Bronchial epithelial cell (primary cell): ENCODE measurements around the gene ARID3C. TPM values are rescaled to one million over a fixed set of nuclear protein-coding genes. Genes with fewer than 3 reads are reported as not detected.

Experiments
- DNase-seq: peaks from one replicate; pipeline ENCODE4 v3.0.0-alpha.2; 2010; ENCODE audit warnings: low read depth
- FAIRE-seq: peaks from 2 replicates; lab custom pipeline; 2011; peaks lifted over from hg19 to GRCh38; lab: Jason Lieb, UNC
- H3K27me3 ChIP-seq: 2 replicates; pipeline ENCODE4 v1.5.1; 2011; ENCODE audit warnings: low read length; ENCODE audit not compliant: control insufficient read depth, insufficient read depth
- H3K36me3 ChIP-seq: 2 replicates; pipeline ENCODE4 v1.5.1; 2011; ENCODE audit warnings: low read length; ENCODE audit not compliant: control insufficient read depth, insufficient read depth
- H3K4me3 ChIP-seq: 2 replicates; pipeline ENCODE4 v1.5.1; 2011; ENCODE audit warnings: mild to moderate bottlenecking, low read depth, low read length, control low read depth
- total RNA-seq: library from RNA; depleted of rRNA; stranded (reverse); fragments of >200 nt; gene quantifications from 2 replicates; pipeline ENCODE4 v1.2.1, GENCODE V29; 2014
- TF ChIP-seq, protein P1 (sequence below): IDR thresholded peaks from 2 replicates; pipeline ENCODE4 v1.5.1; 2011; ENCODE audit warnings: mild to moderate bottlenecking, moderate library complexity, low read length, control low read depth, inconsistent platforms; ENCODE audit not compliant: insufficient read depth, severe bottlenecking

ARID3C gene
- 0.26 TPM in 1 of 2 replicates, not detected in the other for total RNA-seq

GRCh38 chr9:34628656-34629490, at the start of gene ARID3C:
Gene ARID3C (minus strand): TSS chr9:34629066. CDS start chr9:34628014, 1,052 bp downstream.
- Histone ChIP-seq H3K4me3 (peak within 1 kb of the TSS; percentile 22), H3K36me3 (no peaks in the 10 kb centered on the region), H3K27me3 (peaks cover 50% of the 10 kb centered on the region)
- TF ChIP-seq, protein P1, sequence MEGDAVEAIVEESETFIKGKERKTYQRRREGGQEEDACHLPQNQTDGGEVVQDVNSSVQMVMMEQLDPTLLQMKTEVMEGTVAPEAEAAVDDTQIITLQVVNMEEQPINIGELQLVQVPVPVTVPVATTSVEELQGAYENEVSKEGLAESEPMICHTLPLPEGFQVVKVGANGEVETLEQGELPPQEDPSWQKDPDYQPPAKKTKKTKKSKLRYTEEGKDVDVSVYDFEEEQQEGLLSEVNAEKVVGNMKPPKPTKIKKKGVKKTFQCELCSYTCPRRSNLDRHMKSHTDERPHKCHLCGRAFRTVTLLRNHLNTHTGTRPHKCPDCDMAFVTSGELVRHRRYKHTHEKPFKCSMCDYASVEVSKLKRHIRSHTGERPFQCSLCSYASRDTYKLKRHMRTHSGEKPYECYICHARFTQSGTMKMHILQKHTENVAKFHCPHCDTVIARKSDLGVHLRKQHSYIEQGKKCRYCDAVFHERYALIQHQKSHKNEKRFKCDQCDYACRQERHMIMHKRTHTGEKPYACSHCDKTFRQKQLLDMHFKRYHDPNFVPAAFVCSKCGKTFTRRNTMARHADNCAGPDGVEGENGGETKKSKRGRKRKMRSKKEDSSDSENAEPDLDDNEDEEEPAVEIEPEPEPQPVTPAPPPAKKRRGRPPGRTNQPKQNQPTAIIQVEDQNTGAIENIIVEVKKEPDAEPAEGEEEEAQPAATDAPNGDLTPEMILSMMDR = no peak
- FAIRE-seq (no peak), DNase-seq (no peak)

GRCh38 chr9:34675869-34676268, 47.0 kb upstream of the ARID3C start:
- H3K4me3 ChIP-seq = no peak overlapping the region
- H3K36me3 ChIP-seq = peaks cover 5% of the 10 kb centered on the region
- FAIRE-seq (no peak), DNase-seq (no peak)
- TF ChIP-seq, protein P1 = no peak
- H3K27me3 ChIP-seq = no peaks in the 10 kb centered on the region

- Histone ChIP-seq H3K36me3 (peaks cover 6% of the 10 kb centered on the region), H3K4me3 (no peak overlapping the region), H3K27me3 (no peaks in the 10 kb centered on the region)
- TF ChIP-seq, protein P1 = peak; percentile 56
- FAIRE-seq (no peak), DNase-seq (peak; percentile 36)
Measured at GRCh38 chr9:34675048-34675714, 46.3 kb upstream of the ARID3C start.

- Histone ChIP-seq H3K36me3 (peaks cover 6% of the 10 kb centered on the region), H3K4me3 (no peak overlapping the region), H3K27me3 (no peaks in the 10 kb centered on the region)
- TF ChIP-seq, protein P1 = no peak
- DNase-seq (no peak), FAIRE-seq (no peak)
Measured at GRCh38 chr9:34674440-34674839, 45.6 kb upstream of the ARID3C start.

DNA sequence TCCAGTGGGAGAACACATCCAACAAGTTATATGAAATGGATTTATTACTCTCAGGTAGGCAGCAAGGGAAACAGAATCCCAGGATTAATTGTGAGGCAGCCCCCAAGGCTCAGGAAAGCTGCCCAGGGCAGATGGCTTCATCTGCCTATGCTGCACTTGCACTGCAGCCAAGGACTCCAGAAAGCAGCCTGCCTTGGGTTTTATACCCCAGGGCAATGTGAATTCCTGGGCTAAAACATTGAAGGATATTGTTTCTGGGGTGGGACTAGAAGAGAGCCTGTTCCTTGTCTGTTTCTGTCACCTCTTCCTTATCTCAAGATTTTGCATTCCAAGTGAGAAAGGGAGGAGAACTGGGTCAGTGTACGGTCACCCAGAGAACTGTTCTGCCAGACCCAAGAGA, 42.4 kb upstream of the ARID3C start:
- H3K27me3 ChIP-seq = no peaks in the 10 kb centered on the region
- TF ChIP-seq, protein P1 = no peak
- peaks cover 2% of the 10 kb centered on the region for H3K36me3 ChIP-seq
- FAIRE-seq (no peak), DNase-seq (no peak)
- H3K4me3 ChIP-seq = no peak overlapping the region
